ENCODE data around the gene CYP1A2. TPM values are rescaled to one million over a fixed set of nuclear protein-coding genes. Genes with fewer than 3 reads are reported as not detected.

Gene CYP1A2
- total RNA-seq, 1 donor from 2014 or later, result not detected

GRCh38 chr15:74790080-74790916 lies 41.7 kb downstream of the CYP1A2 start:
- peak; percentile 73 for DNase-seq

- DNase-seq, result no peak
Measured at GRCh38 chr15:74791007-74791406, 42.4 kb downstream of the CYP1A2 start.

DNA sequence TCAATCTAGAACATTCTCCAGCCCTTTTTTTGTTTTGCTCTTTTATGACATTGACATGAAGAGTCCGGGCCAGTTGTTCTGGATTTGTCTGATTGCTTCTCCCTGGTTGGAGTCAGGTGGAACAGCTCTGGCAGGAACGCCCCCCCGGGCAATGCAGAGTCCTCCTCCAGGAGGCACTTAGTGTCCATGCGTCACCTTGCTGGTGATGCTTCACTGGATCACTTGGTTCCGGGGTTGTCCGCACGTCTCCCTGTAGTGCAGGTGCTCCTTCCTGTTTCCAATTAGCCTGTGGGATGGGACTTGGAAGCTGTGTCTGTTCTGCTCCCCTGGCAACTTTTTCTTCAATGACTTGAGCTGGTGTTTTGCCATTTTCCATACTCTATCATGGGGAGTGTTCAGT lies 43.0 kb downstream of the CYP1A2 start:
- DNase-seq, result no peak

DNA sequence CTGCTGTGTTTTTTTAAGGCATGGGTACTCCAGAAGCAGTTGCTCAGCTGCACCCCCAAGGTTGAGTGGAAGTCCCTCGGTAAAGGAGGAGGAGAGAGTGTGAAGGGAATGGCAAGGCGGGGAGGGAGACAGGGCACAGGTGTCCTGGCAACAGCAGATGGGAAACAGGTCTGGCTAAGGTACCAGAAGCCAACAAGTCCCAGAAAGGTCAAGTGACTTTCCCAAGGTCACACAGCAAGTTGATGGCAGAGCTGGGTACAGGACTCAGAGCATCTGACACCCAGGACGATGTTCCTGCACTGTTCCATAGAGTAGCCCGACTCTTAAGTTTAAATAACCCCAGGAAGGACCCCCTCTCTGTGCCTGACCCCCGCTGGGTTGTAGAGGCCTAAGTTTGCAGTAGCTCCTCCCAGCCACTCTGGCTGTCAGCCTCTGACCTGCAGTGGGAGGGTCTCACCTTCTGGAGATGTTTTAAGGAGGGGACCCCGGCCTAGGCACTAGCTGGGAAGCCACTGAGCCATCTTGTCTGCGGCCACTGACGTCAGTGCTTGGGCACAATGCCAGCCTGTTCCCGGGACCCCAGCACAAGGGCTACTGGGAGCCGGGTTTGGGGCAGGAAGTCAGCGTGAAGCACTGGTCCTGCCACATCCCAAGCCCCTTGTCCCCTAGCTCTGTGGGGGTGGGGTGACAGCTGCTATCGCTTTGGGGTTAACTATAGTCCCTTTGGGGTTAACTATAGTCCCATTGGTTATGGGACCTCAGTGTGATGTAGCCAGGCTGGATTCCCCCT lies 43.8 kb downstream of the CYP1A2 start:
- DNase-seq, result no peak

DNA sequence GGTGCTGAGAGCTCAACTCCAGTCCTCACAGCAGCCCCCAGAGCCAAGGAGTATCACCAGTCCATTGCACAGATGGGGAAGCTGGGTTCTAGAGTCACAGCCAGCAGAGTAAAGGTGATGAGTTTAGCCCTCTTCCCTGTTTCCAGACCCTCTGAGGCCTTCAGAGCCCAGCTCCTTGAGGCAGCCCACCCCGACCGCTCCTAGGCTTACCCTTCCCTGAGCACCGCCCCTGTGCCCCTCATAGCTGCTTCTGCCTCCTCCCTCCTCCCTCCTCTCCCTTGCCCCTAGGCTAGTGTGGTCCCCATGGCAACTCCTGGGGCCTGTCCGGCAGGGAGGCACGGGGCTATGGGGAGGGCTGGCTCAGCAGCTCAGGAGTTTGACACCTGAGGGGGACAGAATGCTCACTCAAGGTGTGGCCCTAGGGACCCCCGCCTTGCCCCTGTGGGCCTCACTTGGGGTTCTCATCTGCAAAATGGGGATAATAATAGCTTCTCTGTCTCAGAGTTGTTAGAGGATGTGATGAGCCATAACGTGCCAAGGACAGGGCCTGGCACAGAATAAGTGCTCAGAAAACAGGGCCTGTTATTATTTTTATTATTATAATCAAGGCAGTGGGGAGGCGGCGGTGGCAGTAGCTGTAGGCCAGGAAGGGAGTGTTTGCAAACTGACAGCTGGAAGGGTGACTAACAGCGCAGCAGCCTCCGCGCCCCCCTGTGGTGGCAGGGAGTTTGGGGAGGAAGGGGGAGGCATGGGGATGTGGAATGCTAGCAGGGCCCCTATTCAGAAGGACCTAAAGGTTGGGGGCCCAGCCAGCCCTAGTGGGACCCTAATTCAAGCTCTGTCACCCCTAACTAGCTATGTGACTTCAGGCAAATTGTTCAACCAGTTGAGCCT lies 44.7 kb downstream of the CYP1A2 start:
- DNase-seq, result no peak

DNA sequence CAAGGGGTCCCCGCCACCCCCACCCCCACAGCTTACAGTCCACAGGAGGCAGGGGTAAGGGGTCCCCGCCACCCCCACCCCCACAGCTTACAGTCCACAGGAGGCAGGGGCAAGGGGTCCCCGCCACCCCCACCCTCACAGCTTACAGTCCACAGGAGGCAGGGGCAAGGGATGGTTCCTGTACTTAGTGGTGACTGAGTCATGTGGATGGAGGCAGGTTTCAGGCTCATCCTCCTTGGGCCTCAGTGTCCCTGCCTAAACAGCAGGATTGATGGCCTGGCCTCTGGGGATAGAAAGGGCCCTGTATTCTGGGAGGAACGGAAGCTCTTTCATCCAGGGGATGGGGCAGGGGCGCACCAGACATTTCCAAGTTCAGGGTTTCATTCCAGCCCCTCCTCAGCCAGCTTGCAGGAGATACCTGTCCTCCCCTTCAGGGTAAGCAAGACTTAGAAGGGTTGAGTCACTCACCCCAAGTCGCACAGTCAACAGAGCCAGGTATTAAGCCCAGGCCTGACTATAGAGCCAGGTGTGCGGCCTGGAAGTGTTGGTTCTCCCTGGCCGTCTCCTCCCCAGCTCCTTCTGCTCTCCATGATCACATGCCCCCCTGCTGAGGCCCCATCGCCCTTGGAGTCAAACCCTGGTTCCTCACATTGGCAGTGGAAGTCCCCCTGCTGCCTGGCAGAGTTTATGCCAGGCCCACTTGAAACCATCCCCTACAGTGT lies 45.8 kb downstream of the CYP1A2 start:
- no peak for DNase-seq

GRCh38 chr15:74794970-74795349 lies 46.3 kb downstream of the CYP1A2 start:
- no peak for DNase-seq

DNA sequence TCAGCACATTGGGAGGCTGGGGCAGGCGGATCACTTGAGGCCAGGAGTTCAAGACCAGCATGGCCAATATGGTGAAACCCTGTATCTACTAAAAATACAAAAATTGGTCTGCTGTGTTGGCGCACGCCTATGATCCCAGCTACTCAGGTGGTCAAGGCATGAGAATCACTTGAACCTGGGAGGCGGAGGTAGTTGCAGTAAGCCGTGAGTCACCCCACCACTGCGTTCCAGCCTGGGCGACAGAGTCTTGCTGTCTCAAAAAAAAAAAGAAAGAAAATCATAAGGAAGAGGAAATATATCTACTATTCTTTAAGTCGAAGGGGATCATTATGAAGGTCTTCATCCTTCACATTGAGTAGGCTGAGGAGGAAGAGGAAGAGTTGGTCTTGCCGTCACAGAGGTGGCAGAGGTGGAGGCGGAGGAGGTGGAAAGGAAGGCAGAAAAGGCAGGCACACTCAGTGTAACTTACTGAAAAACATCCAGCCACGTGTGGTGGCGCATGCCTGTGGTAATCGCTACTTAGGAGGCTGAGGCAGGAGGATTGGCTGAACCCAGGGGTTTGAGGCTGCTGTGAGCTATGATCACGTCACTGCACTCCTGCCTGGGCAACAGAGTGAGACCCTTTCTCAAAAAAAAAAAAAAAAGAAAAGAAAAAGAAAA lies 47.5 kb downstream of the CYP1A2 start:
- no peak for DNase-seq

DNA sequence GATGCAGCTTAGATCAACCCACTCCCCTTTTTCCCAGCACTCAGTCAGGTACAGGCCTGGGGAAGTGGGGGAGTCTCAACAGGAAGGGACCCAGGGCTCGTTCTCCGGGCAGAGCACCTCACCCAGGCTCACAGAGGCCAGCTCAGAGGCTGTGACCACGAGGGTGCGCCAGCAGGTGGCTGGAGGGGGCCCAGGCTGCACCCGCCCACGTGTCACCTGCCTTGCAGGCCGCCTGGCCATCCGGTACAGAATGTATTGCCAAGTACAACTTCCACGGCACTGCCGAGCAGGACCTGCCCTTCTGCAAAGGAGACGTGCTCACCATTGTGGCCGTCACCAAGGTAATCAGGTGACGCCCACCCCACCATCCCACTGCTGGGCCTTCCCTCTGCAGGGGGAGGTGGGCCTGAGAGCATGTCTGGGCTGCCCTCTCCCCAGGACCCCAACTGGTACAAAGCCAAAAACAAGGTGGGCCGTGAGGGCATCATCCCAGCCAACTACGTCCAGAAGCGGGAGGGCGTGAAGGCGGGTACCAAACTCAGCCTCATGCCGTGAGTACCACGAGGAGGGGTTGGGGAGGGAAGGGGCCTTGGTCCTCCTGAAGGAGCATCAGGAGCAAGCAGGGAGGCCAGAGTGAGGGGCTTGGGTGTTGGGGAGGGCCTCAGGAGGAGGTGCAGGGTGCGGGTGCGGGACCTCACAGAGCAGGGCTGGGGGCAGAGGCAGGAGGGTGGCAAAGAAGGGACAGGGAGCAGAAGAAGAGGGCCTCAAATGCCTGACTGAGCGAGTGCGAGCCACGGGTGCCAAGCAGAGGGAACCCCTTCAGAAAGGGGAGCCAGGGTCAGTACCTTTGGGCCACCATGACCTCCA lies 50.0 kb downstream of the CYP1A2 start:
- DNase-seq, result no peak

GRCh38 chr15:74799255-74799855 lies 50.7 kb downstream of the CYP1A2 start:
- no peak for DNase-seq

GRCh38 chr15:74799856-74800558 lies 51.4 kb downstream of the CYP1A2 start:
- peak; percentile 62 for DNase-seq

DNA sequence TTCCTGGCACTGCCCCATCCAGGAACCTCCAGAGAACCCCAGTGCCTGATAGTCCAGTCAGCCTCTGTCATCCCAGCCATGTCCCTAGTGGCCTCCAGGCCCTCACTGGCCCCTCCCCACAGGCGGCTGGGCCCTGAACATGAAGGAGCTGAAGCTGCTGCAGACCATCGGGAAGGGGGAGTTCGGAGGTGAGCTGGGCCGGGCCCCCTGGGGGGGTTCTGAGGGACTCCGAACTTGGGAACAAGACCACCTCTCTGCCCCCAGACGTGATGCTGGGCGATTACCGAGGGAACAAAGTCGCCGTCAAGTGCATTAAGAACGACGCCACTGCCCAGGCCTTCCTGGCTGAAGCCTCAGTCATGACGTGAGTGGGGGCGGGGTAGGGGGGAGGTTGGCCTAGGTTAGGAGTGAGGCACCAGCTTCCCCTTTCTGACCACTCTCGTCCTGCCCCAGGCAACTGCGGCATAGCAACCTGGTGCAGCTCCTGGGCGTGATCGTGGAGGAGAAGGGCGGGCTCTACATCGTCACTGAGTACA lies 52.0 kb downstream of the CYP1A2 start:
- no peak for DNase-seq

GRCh38 chr15:74801311-74801997 lies 52.8 kb downstream of the CYP1A2 start:
- DNase-seq, result no peak

- DNase-seq, result no peak
Measured at GRCh38 chr15:74802290-74802689, 53.6 kb downstream of the CYP1A2 start.

DNA sequence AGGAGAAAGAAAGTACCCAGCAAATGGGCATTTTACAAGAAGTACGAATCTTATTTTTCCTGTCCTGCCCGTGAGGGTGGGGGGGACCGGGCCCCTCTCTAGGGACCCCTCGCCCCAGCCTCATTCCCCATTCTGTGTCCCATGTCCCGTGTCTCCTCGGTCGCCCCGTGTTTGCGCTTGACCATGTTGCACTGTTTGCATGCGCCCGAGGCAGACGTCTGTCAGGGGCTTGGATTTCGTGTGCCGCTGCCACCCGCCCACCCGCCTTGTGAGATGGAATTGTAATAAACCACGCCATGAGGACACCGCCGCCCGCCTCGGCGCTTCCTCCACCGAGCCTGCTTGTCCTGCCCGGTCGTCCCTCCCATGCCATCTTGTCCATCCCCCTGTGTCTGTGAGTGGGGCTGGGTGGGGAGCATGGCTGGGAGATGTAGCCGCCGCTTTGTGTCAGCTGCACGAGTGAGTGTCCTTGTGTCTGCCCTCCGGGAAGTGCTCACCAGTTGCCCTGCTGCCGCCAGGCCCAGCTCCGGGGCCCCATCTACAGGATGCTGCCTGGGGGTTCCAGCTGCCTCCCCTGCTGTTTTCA lies 54.3 kb downstream of the CYP1A2 start:
- DNase-seq, result no peak

GRCh38 chr15:74804935-74805334 lies 56.3 kb downstream of the CYP1A2 start:
- no peak for DNase-seq

All from tongue (tissue), 2 donors.